Endothelial cell of umbilical vein (primary cell): ENCODE measurements around the gene DLX3. TPM values are rescaled to one million over a fixed set of nuclear protein-coding genes. Genes with fewer than 3 reads are reported as not detected.

Experiments used
- Bru-seq: library from RNA; stranded (reverse); fragments of 400-500 nt; gene quantifications from one replicate; lab custom pipeline; 2021; lab: Mats Ljungman, UMichigan
- BruChase-seq, 2 experiments: library from RNA; stranded (reverse); fragments of 400-500 nt; gene quantifications; one replicate each; lab custom pipeline; 2021; lab: Mats Ljungman, UMichigan
- BruUV-seq: library from RNA; stranded (reverse); fragments of 400-500 nt; replicated peaks from 2 replicates; lab custom pipeline; 2021; lab: Mats Ljungman, UMichigan
- CTCF ChIA-PET: fragments of 300-600, 350-600 bp; sonication (Branson Sonifier 250); formaldehyde crosslinking; loops from one replicate; lab custom pipeline; 2021; ENCODE audit warnings: antibody characterized with exemption, inconsistent platforms; lab: Charles Lee
- POLR2A ChIA-PET: fragments of 300-600, 350-600 bp; sonication (Branson Sonifier 250); formaldehyde crosslinking; loops from one replicate; lab custom pipeline; 2021; ENCODE audit warnings: antibody characterized with exemption, inconsistent platforms; lab: Charles Lee
- DNase-seq: peaks from one replicate; pipeline ENCODE4 v3.0.0-alpha.2; 2011; ENCODE audit warnings: low read depth, low spot score
- FAIRE-seq: peaks from 2 replicates; lab custom pipeline; 2011; peaks lifted over from hg19 to GRCh38; lab: Jason Lieb, UNC
- H2AFZ ChIP-seq: 2 replicates; pipeline ENCODE4 v1.6.0; 2012; ENCODE audit warnings: low read depth, low read length, control low read depth, inconsistent platforms
- H3K27ac ChIP-seq: 2 replicates; pipeline ENCODE4 v1.5.1; 2011; ENCODE audit warnings: low read depth, mild to moderate bottlenecking, control low read depth, low read length, moderate library complexity; ENCODE audit not compliant: insufficient read depth
- H3K27me3 ChIP-seq, 2 experiments: 2 replicates each; pipeline versions ENCODE4 v1.6.0 to v1.6.1; 2011; ENCODE audit warnings: low read length in 2 of 2, mixed read lengths in 1 of 2; ENCODE audit not compliant: control insufficient read depth in 2 of 2, insufficient read depth in 2 of 2
- H3K36me3 ChIP-seq, 2 experiments: 2 replicates in 1 of 2; 3 replicates in 1 of 2; pipeline ENCODE4 v1.5.1; 2011; ENCODE audit warnings: low read length in 2 of 2, mild to moderate bottlenecking in 1 of 2, moderate library complexity in 1 of 2; ENCODE audit not compliant: control insufficient read depth in 2 of 2, insufficient read depth in 2 of 2; ENCODE audit errors: extremely low read depth in 1 of 2
- H3K4me1 ChIP-seq: 3 replicates; pipeline ENCODE4 v1.5.1; 2011; ENCODE audit warnings: mild to moderate bottlenecking, low read length; ENCODE audit not compliant: control insufficient read depth, insufficient read depth; ENCODE audit errors: extremely low read depth
- H3K4me2 ChIP-seq: 2 replicates; pipeline ENCODE4 v1.6.1; 2011; ENCODE audit warnings: low read length, control low read depth, mixed read lengths; ENCODE audit not compliant: insufficient read depth
- H3K4me3 ChIP-seq, 3 experiments: fragments of 200-600 bp in 1 of 3; sonication (generic), shearing (Covaris generic) in 1 of 3; replicated peaks in 1 of 3; 2 replicates each; pipeline ENCODE4 v1.5.1; 2011 to 2016; ENCODE audit warnings: control low read depth in 3 of 3, low read length in 3 of 3, mild to moderate bottlenecking in 2 of 3, inconsistent platforms in 1 of 3, low read depth in 1 of 3, moderate library complexity in 1 of 3; ENCODE audit not compliant: insufficient read depth in 1 of 3
- H3K79me2 ChIP-seq: 2 replicates; pipeline ENCODE4 v1.6.0; 2012; ENCODE audit warnings: low read length, inconsistent platforms; ENCODE audit not compliant: control insufficient read depth, insufficient read depth
- H3K9ac ChIP-seq: replicated peaks from 2 replicates; pipeline ENCODE3; 2011; ENCODE audit warnings: low read length, control low read depth; ENCODE audit not compliant: insufficient read depth; ENCODE audit errors: extremely low read depth
- H3K9me1 ChIP-seq: replicated peaks from 3 replicates; pipeline ENCODE4 v1.6.0; 2011; ENCODE audit warnings: mild to moderate bottlenecking, low read length; ENCODE audit not compliant: control insufficient read depth, insufficient read depth; ENCODE audit errors: extremely low read depth
- H3K9me3 ChIP-seq: replicated peaks from 2 replicates; pipeline ENCODE4 v1.5.1; 2012; ENCODE audit warnings: low read length, inconsistent platforms; ENCODE audit not compliant: control insufficient read depth, insufficient read depth
- H4K20me1 ChIP-seq: replicated peaks from 2 replicates; pipeline ENCODE3; 2011; ENCODE audit warnings: mild to moderate bottlenecking, low read length; ENCODE audit not compliant: control insufficient read depth, insufficient read depth; ENCODE audit errors: extremely low read depth
- EZH2 ChIP-seq: IDR thresholded peaks from 2 replicates; pipeline ENCODE4 v1.6.1; 2012; ENCODE audit warnings: borderline replicate concordance, low read depth, mild to moderate bottlenecking, moderate library complexity, low read length, inconsistent platforms; ENCODE audit not compliant: severe bottlenecking
- FOS ChIP-seq: IDR thresholded peaks from 2 replicates; pipeline ENCODE4 v1.6.1; 2011; ENCODE audit warnings: mild to moderate bottlenecking, low read length, moderate library complexity, borderline replicate concordance; ENCODE audit not compliant: insufficient read depth
- GATA2 ChIP-seq: IDR thresholded peaks from 2 replicates; pipeline ENCODE4 v1.7.0; 2011; ENCODE audit warnings: low read depth, mild to moderate bottlenecking, moderate library complexity, mixed read lengths, low read length; ENCODE audit not compliant: insufficient read length, insufficient read depth
- JUN ChIP-seq: IDR thresholded peaks from 2 replicates; pipeline ENCODE4 v1.6.1; 2011; ENCODE audit warnings: borderline replicate concordance, low read depth; ENCODE audit not compliant: insufficient read length, insufficient read depth
- MYC ChIP-seq: IDR thresholded peaks from one replicate; pipeline ENCODE4 v1.6.1; 2011; ENCODE audit warnings: mild to moderate bottlenecking, low read depth, low read length
- POLR2A ChIP-seq: IDR thresholded peaks from 2 replicates; pipeline ENCODE4 v1.6.1; 2012; ENCODE audit warnings: low read depth, mild to moderate bottlenecking, control low read depth, low read length
- POLR2AphosphoS5 ChIP-seq: IDR thresholded peaks from 2 replicates; pipeline ENCODE4 v1.6.1; 2012; ENCODE audit warnings: low read depth, mild to moderate bottlenecking, control low read depth, low read length, moderate library complexity; ENCODE audit not compliant: insufficient read depth
- dilution Hi-C: fragments of 300-500 bp; cut with MboI; formaldehyde crosslinking; loops from one replicate; pipeline ENCODE4 v1.15.0; 2019; ENCODE audit warnings: low sequenced_read_pairs; ENCODE audit not compliant: extremely low pct_ligation_motif_present
- intact Hi-C: fragments of 100-400 bp; cut with micrococcal nuclease; formaldehyde crosslinking; loops from one replicate; pipeline ENCODE4 v1.10.0; 2022
- long read RNA-seq: library from polyadenylated mRNA; stranded (forward); transcript quantifications from one replicate; pipeline ENCODE4 v2.0.0, GENCODE V29; 2021
- polyA minus RNA-seq, 3 experiments: library from RNA; depleted of rRNA, polyadenylated mRNA; stranded (reverse); fragments of >200 nt; gene quantifications; 1 replicate in 1 of 3; 2 replicates in 2 of 3; pipeline ENCODE4 v1.2.3, GENCODE V29; 2011
- polyA plus RNA-seq, 4 experiments: library from polyadenylated mRNA; depleted of rRNA in 3 of 4; stranded (reverse) in 3 of 4; unstranded in 1 of 4; fragments of >200 nt; gene quantifications; 2 replicates each; pipeline versions ENCODE4 v1.2.1 to v1.2.3, GENCODE V29; 2011 to 2012; ENCODE audit warnings: missing spikeins in 1 of 4
- total RNA-seq: library from RNA; stranded (reverse); gene quantifications from 2 replicates; pipeline ENCODE4 v1.2.3, GENCODE V29; 2021
- TF ChIP-seq, protein P1 (sequence below): IDR thresholded peaks from 2 replicates; pipeline ENCODE4 v1.6.1; 2011; ENCODE audit not compliant: insufficient read depth, insufficient read length
- TF ChIP-seq, protein P2 (sequence below), 2 donors: IDR thresholded peaks; 1 replicate in 1 of 2; 2 replicates in 1 of 2; pipeline ENCODE4 v1.5.1; 2011; ENCODE audit warnings: low read length in 2 of 2, mild to moderate bottlenecking in 2 of 2, moderate library complexity in 2 of 2, control low read depth in 1 of 2, inconsistent platforms in 1 of 2, low read depth in 1 of 2; ENCODE audit not compliant: insufficient read depth in 1 of 2; ENCODE audit errors: extremely low read depth in 1 of 2

DLX3 gene
- total RNA-seq (not detected in 2 replicates), polyA plus RNA-seq (not detected in 2 replicates), polyA minus RNA-seq (not detected in 2 replicates), Bru-seq, nascent RNA (not detected), BruChase-seq, experiment 1, labeled RNA remaining after a 6-hour chase (not detected), BruChase-seq, experiment 2, labeled RNA remaining after a 2-hour chase (not detected)
- not detected in 2 replicates for polyA plus RNA-seq (2011; cell fraction: cytosol; rRNA removed)
- not detected in 2 replicates for polyA plus RNA-seq (2011; cell fraction: nucleus; rRNA removed)
- polyA plus RNA-seq (2012): not detected in 2 replicates
- 0.61 TPM for polyA minus RNA-seq (2011; cell fraction: cytosol; rRNA and poly(A)+ RNA removed)
- not detected in 2 replicates for polyA minus RNA-seq (2011; cell fraction: nucleus; rRNA and poly(A)+ RNA removed)
- long read RNA-seq: 0 reads

DNA sequence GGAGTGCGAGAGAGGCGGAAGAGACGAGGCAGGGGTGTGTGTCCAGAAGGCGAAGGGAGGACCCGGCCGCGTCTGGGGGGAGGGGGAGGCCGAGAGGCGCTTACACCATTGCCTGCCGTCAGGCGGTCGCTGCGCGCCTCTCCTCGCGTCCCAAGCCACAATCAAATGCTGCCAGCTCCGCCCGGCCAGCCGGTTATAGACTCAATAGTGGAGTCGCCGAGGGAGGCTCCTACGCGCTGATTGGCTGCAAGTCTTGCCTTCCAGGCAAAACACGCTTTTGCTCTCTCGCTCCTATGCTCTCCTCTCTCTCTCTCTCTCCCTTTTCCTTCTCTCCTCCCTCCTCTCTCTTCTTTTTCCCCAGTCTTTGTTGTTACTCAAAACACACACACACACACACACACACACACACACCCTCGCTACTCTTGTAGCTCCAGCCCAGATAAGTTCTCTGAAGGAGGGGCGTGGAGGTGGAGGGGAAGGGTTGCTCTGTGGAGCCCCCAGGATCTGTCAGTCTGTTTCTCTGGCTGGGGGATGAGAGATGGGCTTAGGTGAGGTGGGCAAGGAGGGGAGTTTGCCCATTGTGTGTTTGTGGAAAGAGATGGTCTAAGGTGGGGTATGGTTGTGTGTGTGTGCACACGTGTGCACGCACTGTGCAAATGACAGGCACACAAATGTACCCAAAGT is at the start of gene DLX3:
TSS of gene DLX3 (minus strand) at position 170 of the 684 bp plus-strand sequence. CDS start 226 bp downstream, outside the sequence.
- Histone ChIP-seq H4K20me1 (no peaks in the 10 kb centered on the region), H2AFZ (no peak within 1 kb of the TSS), H3K27ac (no peak within 1 kb of the TSS), H3K9ac (no peak within 1 kb of the TSS), H3K4me1 (no peaks in the 10 kb centered on the region), H3K27me3 (peaks cover 55 to 65% of the 10 kb centered on the region in 2 experiments), H3K9me1 (no peaks in the 10 kb centered on the region), H3K79me2 (no peaks in the 10 kb centered on the region), H3K36me3 (no peaks in the 10 kb centered on the region), H3K9me3 (no peaks in the 10 kb centered on the region), H3K4me2 (peak within 1 kb of the TSS; percentile 14), H3K4me3 (no peak within 1 kb of the TSS)
- no TSS peak for BruUV-seq
- intact Hi-C loops (no loop called here), dilution Hi-C loops (no loop called here)
- POLR2A ChIA-PET: no interaction called here
- DNase-seq (peak; percentile 45), FAIRE-seq (peak; percentile 82)
- CTCF ChIA-PET: interaction anchor here (0.7 to 10.5 kb wide), 13 partner anchors 8 to 428 kb away, joined by 3 to 590 read pairs (median 6); no protein-coding TSS in a partner anchor
- no peak for TF ChIP-seq MYC
- TF ChIP-seq, protein P1, sequence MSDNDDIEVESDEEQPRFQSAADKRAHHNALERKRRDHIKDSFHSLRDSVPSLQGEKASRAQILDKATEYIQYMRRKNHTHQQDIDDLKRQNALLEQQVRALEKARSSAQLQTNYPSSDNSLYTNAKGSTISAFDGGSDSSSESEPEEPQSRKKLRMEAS: no peak
- TF ChIP-seq FOS: no peak
- no peak for TF ChIP-seq POLR2A
- no peak for TF ChIP-seq EZH2
- TF ChIP-seq, protein P2, sequence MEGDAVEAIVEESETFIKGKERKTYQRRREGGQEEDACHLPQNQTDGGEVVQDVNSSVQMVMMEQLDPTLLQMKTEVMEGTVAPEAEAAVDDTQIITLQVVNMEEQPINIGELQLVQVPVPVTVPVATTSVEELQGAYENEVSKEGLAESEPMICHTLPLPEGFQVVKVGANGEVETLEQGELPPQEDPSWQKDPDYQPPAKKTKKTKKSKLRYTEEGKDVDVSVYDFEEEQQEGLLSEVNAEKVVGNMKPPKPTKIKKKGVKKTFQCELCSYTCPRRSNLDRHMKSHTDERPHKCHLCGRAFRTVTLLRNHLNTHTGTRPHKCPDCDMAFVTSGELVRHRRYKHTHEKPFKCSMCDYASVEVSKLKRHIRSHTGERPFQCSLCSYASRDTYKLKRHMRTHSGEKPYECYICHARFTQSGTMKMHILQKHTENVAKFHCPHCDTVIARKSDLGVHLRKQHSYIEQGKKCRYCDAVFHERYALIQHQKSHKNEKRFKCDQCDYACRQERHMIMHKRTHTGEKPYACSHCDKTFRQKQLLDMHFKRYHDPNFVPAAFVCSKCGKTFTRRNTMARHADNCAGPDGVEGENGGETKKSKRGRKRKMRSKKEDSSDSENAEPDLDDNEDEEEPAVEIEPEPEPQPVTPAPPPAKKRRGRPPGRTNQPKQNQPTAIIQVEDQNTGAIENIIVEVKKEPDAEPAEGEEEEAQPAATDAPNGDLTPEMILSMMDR (IDR thresholded peaks at IDR 0.05; ENCODE audit: extremely low read depth in 1 of 2, insufficient read depth in 1 of 2, low read depth in 1 of 2, low read length in 2 of 2): no peak
- TF ChIP-seq JUN: no peak
- no peak for TF ChIP-seq POLR2AphosphoS5
- TF ChIP-seq GATA2: no peak
